ENCODE measurements around the gene SORL1-AS1.

DNA sequence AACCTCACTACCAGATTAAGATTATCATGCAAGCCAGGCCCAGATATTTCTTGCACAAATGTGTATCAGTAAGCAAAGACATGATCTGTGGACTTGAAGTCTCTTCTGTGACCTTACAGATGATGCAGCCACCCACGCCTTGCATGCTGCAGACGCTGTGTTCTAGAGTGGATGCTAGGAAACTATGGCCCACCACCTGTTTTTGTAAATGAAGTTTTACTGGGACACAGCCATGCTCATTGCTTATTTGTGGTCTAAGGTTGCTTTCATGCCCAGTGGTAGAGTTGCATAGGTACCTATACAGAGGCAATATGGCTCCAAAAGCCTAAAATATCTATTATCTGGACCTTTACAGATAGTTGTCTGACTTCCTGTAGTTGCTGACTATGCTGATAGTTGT lies 47.5 kb upstream of the SORL1-AS1 start:
- TF ChIP-seq CTCF (IDR thresholded peaks at IDR 0.05) = no peak
- TF ChIP-seq POLR2A (IDR thresholded peaks at IDR 0.05) = no peak
